RWPE2 (cell line): ENCODE measurements around the gene CCDC6.
A peak's percentile ranks its signal among the peaks of the same experiment; 100 is the strongest.
"Not testable (repeated sequence)": the region's sequence is repeated elsewhere in the genome, so short reads cannot be mapped to it uniquely, and the experiment has no call there.

Experiments used
- ATAC-seq: fragments of 200-7000 bp; cut with Tn5 transposase; 3 replicates; pipeline ENCODE4 v1.9.1; 2021; ENCODE audit warnings: low read depth
- DNase-seq: peaks from one replicate; pipeline ENCODE4 v3.0.0-alpha.2; 2020; ENCODE audit warnings: low spot score
- H3K27ac ChIP-seq: fragments of 450-650 bp; 2 replicates; pipeline ENCODE4 v1.5.1; 2017; ENCODE audit warnings: mild to moderate bottlenecking; ENCODE audit not compliant: poor library complexity, severe bottlenecking
- H3K27me3 ChIP-seq: fragments of 250-450 bp; sonication (Bioruptor Pico); 2 replicates; pipeline ENCODE4 v1.5.1; 2021; ENCODE audit warnings: mild to moderate bottlenecking, moderate library complexity; ENCODE audit not compliant: insufficient read depth, poor library complexity, severe bottlenecking
- H3K36me3 ChIP-seq: fragments of 250-450 bp; sonication (Bioruptor Pico); 2 replicates; pipeline ENCODE4 v1.5.1; 2020; ENCODE audit warnings: low read depth, mild to moderate bottlenecking, moderate library complexity
- H3K4me1 ChIP-seq: fragments of 250-450 bp; sonication (Bioruptor Pico); 2 replicates; pipeline ENCODE4 v1.5.1; 2021; ENCODE audit warnings: mild to moderate bottlenecking, moderate library complexity; ENCODE audit not compliant: insufficient read depth, poor library complexity, severe bottlenecking
- H3K4me3 ChIP-seq: fragments of 250-450 bp; sonication (Bioruptor Pico); 2 replicates; pipeline ENCODE4 v1.5.1; 2021; ENCODE audit warnings: mild to moderate bottlenecking, moderate library complexity; ENCODE audit not compliant: severe bottlenecking
- H3K9me3 ChIP-seq: fragments of 250-450 bp; sonication (Bioruptor Pico); 2 replicates; pipeline ENCODE4 v1.5.1; 2021; ENCODE audit warnings: mild to moderate bottlenecking, moderate library complexity; ENCODE audit not compliant: severe bottlenecking
- CTCF ChIP-seq: fragments of 450-650 bp; IDR thresholded peaks from one replicate; pipeline ENCODE4 v1.5.1; 2017; ENCODE audit warnings: mild to moderate bottlenecking, moderate library complexity; ENCODE audit not compliant: poor library complexity, severe bottlenecking

The CCDC6 gene

DNA sequence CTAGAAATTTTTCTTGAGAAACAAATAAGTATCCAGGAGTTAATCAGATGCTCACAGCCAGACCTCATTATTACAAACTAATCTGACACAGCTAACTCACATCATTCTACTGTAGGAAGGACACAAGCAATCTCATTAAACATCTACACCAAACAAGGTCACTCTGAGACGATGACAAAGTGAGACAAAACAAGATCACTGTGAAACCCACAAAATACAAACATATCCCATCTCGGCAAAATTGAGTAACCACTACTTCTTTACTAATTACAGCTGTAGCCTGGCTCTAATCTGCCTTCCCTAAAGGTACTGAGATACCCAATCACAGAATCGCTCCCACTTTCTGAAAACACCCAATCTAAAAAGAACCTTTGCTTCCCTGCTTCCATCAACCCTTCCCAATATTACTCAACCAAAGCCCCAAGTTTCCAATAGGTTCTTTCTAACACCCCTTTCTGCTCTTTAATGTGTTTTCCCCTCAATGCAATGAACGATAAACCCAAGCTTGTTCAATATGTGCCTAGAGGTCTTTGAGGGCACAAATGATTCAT lies 26.9 kb downstream of the CCDC6 start:
- no peak overlapping the region for H3K4me3 ChIP-seq

DNA sequence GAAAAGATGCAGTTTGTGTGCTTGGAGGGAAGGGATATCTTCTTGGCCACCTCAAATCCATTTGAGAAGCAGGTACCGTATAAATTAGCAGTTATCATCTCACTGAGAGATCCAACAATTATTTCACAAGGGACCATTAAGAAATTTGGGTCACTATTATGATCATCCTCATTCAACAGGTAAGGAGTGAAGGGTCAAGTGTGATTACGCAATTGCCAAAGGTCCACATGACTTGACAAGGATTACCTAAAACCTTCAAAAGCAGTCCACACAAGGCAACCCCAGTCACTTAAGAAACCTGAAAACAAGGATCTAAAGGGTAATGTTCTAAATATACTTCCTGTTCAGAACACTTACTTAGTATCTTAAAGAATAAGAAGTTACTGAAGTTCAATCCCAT lies 27.4 kb downstream of the CCDC6 start:
- no peak overlapping the region for H3K4me3 ChIP-seq
- no peaks in the 10 kb centered on the region for H3K9me3 ChIP-seq
- peaks cover 19% of the 10 kb centered on the region for H3K4me1 ChIP-seq
- no peaks in the 10 kb centered on the region for H3K27me3 ChIP-seq
- no peak overlapping the region for H3K27ac ChIP-seq
- no peak for TF ChIP-seq CTCF
- no peaks in the 10 kb centered on the region for H3K36me3 ChIP-seq
- ATAC-seq (no peak), DNase-seq (no peak)

More for the DNA sequence above, 26.9 kb downstream of the CCDC6 start:
- ATAC-seq (no peak), DNase-seq (no peak)
- no peaks in the 10 kb centered on the region for H3K27me3 ChIP-seq
- H3K27ac ChIP-seq = no peak overlapping the region
- no peaks in the 10 kb centered on the region for H3K36me3 ChIP-seq
- H3K9me3 ChIP-seq = no peaks in the 10 kb centered on the region
- no peak for TF ChIP-seq CTCF
- peaks cover 19% of the 10 kb centered on the region for H3K4me1 ChIP-seq

- peaks cover 25% of the 10 kb centered on the region for H3K4me1 ChIP-seq
- ATAC-seq = no peak
- DNase-seq = no peak
Observed at GRCh38 chr10:59878289-59878688, 28.1 kb downstream of the CCDC6 start.

GRCh38 chr10:59877191-59877671 lies 29.1 kb downstream of the CCDC6 start:
- no peak overlapping the region for H3K4me3 ChIP-seq
- ATAC-seq (peak; percentile 64), DNase-seq (no peak)
- H3K36me3 ChIP-seq = no peaks in the 10 kb centered on the region
- H3K27me3 ChIP-seq = no peaks in the 10 kb centered on the region
- no peak for TF ChIP-seq CTCF
- no peaks in the 10 kb centered on the region for H3K9me3 ChIP-seq
- H3K4me1 ChIP-seq = peaks cover 27% of the 10 kb centered on the region
- peak overlapping the region; percentile 55 for H3K27ac ChIP-seq

More at GRCh38 chr10:59878289-59878688, 28.1 kb downstream of the CCDC6 start:
- Histone ChIP-seq H3K9me3 (no peaks in the 10 kb centered on the region), H3K27me3 (no peaks in the 10 kb centered on the region), H3K4me3 (no peak overlapping the region), H3K36me3 (no peaks in the 10 kb centered on the region), H3K27ac (peak overlapping the region; percentile 55)
- no peak for TF ChIP-seq CTCF

DNA sequence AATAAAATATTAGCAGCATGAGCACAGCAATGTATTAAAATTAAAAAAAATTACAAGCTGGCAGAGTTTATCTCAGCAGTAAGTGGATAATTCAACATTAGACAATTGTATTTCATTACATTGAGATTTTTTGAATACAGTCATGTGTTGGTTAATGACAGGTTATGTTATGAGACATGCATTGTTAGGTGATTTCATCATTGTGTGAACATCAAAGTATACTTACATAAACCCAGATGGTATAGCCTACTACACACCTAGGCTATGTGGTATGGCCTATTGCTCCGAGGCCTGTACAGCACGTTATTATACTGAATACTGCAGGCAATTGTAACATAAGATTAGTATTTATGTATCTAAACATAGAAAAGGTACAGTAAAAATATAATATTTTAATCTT lies 29.7 kb downstream of the CCDC6 start:
- Histone ChIP-seq H3K36me3 (no peaks in the 10 kb centered on the region), H3K27me3 (no peaks in the 10 kb centered on the region), H3K27ac (peak overlapping the region; percentile 55), H3K4me1 (peaks cover 27% of the 10 kb centered on the region), H3K9me3 (no peaks in the 10 kb centered on the region), H3K4me3 (no peak overlapping the region)
- ATAC-seq (peak; percentile 76), DNase-seq (no peak)
- no peak for TF ChIP-seq CTCF

GRCh38 chr10:59876208-59876607 lies 30.1 kb downstream of the CCDC6 start:
- not testable (repeated sequence) for H3K36me3 ChIP-seq, ATAC-seq, H3K27me3 ChIP-seq, H3K4me3 ChIP-seq, H3K9me3 ChIP-seq, DNase-seq
- peak overlapping the region; percentile 55 for H3K27ac ChIP-seq
- peaks cover 27% of the 10 kb centered on the region for H3K4me1 ChIP-seq
